ENCODE data around the gene PTGDR2. TPM values are rescaled to one million over a fixed set of nuclear protein-coding genes. Genes with fewer than 3 reads are reported as not detected.

PTGDR2 gene
- polyA plus RNA-seq, 2 of the 4 experiments (the other 2 are of a cell fraction) = 0.09 to 0.19 TPM

- TF ChIP-seq FOSL2 (IDR thresholded peaks at IDR 0.05) (no peak), FOSL2 (CRISPR knock-in tag; IDR thresholded peaks at IDR 0.05) (no peak), JUN (IDR thresholded peaks at IDR 0.05) (no peak), JUNB (IDR thresholded peaks at IDR 0.05) (no peak), RNF2 (IDR thresholded peaks at IDR 0.05; ENCODE audit: borderline replicate concordance, low read depth) (no peak), TFCP2L1 (CRISPR knock-in tag; IDR thresholded peaks at IDR 0.05) (no peak), HOXB13 (CRISPR knock-in tag; IDR thresholded peaks at IDR 0.05; ENCODE audit: low read depth) (no peak), MYC (IDR thresholded peaks at IDR 0.05; ENCODE audit: borderline replicate concordance, low read length) (no peak), FOXS1 (CRISPR knock-in tag; IDR thresholded peaks at IDR 0.05) (no peak), EHMT2 (IDR thresholded peaks at IDR 0.05; ENCODE audit: low read depth) (no peak), SMC3 (IDR thresholded peaks at IDR 0.05) (no peak), MAFK (IDR thresholded peaks at IDR 0.05; ENCODE audit: partially characterized antibody) (no peak), POLR2AphosphoS2 (conservative IDR thresholded peaks at IDR 0.05; ENCODE audit: low read length) (no peak)
- no peak overlapping the region for H3K4me3 ChIP-seq
- POLR2A ChIA-PET = no interaction called here
- WGBS (ENCODE audit: missing lambda C conversion rate) = 64% methylated on average over 7 of the region's 8 CpGs
- H3K4me2 ChIP-seq = no peak overlapping the region
- CTCF ChIA-PET = interaction anchor here (0.7 to 1.6 kb wide), 6 partner anchors 11 to 80 kb away, joined by 3 to 6 read pairs (median 4); no protein-coding TSS in a partner anchor
- H3K27ac ChIP-seq = no peak overlapping the region
- no peak for ATAC-seq
- no peaks in the 10 kb centered on the region for H3K4me1 ChIP-seq
- no peak for FAIRE-seq
- no peak for DNase-seq (ENCODE audit: low read depth in 1 of 2, low spot score in 1 of 2)
- H3K9me3 ChIP-seq = no peaks in the 10 kb centered on the region
These were observed 664 bp downstream of the PTGDR2 start for GRCh38 chr11:60854847-60855725.

DNA sequence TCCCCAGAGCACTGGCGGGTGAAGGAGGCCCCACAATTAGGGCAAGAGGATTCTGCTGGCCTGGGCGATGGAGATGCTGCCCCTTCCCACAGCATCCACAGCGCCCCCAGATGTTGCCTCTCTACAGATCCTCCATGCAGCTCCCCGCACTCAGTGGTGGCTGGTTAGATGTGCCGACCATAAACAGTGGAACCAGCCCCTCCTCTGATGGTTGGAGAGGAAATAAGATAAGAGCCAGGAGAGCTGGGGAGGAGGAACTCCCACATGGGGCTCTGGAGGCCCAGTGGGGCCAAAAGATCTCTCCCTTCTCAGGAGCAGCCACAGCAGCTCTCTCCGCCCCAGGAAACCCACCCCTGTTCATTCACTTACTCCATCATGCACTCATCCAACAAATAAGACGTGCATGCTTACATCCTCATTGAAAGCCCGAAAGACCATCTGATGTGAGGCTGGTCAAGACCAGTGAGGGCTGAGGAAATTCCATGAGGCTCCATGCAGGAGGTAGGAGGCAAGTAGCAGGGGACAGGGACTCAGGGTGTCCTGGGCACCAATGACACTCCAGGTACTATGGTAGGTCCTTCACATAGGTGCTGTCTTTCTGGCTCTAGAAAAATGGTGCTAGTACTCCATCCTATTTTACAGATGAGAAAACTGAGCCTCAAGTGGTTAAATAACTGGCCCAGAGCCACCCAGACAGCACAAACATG lies 1.5 kb downstream of the PTGDR2 start:
- H3K4me2 ChIP-seq = no peak overlapping the region
- ChIA-PET CTCF (interaction anchor here (0.9 to 1.4 kb wide), 3 partner anchors 23 to 46 kb away, joined by 3 to 6 read pairs (median 4); no protein-coding TSS in a partner anchor), POLR2A (no interaction called here)
- WGBS (ENCODE audit: missing lambda C conversion rate) = 77% methylated on average over 8 of the region's 8 CpGs
- H3K27ac ChIP-seq = no peak overlapping the region
- no peak for FAIRE-seq
- no peak overlapping the region for H3K4me3 ChIP-seq
- no peak for DNase-seq (ENCODE audit: low read depth in 1 of 2, low spot score in 1 of 2)
- no peaks in the 10 kb centered on the region for H3K4me1 ChIP-seq
- H3K9me3 ChIP-seq = no peaks in the 10 kb centered on the region
- ATAC-seq = no peak
- TF ChIP-seq MYC (IDR thresholded peaks at IDR 0.05; ENCODE audit: borderline replicate concordance, low read length) (no peak), HOXB5 (CRISPR knock-in tag; IDR thresholded peaks at IDR 0.05) (no peak), BHLHE40 (IDR thresholded peaks at IDR 0.05; ENCODE audit: low read depth, low read length) (no peak), RAD21 (conservative IDR thresholded peaks at IDR 0.05 in 1 of 2, IDR thresholded peaks at IDR 0.05 in 1 of 2) (no peak), HOXB13 (CRISPR knock-in tag; IDR thresholded peaks at IDR 0.05; ENCODE audit: low read depth) (no peak), CTCF (IDR thresholded peaks at IDR 0.05) (no peak)

DNA sequence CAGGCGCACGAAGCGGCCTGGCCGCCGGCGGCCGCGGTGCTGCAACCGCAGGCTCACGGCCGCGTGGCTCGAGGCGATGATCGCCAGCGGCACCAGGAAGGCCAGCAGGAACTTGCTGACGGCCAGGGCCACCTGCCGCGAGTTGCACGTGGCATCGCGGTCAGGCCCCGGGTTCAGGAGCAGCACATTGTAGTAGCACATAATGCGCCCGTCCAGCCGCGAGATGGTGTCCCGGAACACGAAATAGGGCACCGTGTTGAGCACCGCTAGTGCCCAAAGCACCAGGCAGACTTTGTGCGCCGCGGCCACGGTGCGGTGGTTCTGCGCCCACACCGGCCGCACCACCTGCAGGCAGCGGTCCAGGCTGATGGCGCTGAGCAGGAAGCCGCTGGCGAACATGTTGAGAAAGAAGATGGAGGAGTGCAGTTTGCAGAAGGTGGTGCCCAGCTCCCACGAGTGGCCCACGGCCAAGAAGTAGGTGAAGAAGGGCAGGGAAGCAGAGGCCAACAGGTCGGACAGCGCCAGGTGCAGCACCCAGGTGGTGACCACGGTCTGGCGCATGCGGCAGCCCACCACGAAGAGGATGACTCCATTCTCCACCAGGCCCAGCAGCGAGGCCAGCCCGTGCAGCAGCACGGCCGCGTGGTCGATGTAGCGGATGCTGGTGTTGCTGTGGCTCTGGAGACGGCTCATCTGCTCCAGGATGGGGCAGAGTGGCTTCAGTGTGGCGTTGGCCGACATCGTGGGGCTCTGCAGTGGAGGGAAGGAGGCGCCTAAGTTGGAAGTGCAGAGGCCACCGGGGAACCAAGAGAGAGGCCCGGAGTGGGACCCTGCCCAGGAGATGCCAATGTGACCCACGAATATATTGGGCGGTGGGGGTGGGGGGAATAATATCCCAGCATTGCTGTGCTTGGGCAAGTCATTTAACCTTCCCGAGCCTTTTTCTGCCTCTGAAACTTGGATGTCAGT lies 2.5 kb downstream of the PTGDR2 start:
- ChIA-PET POLR2A (no interaction called here), CTCF (interaction anchor here (1.0 to 1.6 kb wide), 2 partner anchors 11 to 22 kb away, joined by 4 read pairs; no protein-coding TSS in a partner anchor)
- no peaks in the 10 kb centered on the region for H3K9me3 ChIP-seq
- H3K4me2 ChIP-seq = no peak overlapping the region
- DNase-seq (ENCODE audit: low read depth in 1 of 2, low spot score in 1 of 2) (no peak), FAIRE-seq (no peak), ATAC-seq (no peak)
- no peak overlapping the region for H3K27ac ChIP-seq
- no peak for TF ChIP-seq CHD4 (IDR thresholded peaks at IDR 0.05; ENCODE audit: borderline replicate concordance)
- no peaks in the 10 kb centered on the region for H3K4me1 ChIP-seq
- H3K4me3 ChIP-seq = no peak overlapping the region
- 95% methylated on average over 54 of the region's 68 CpGs for WGBS (ENCODE audit: missing lambda C conversion rate)
